NCI-H774 (cell line): ENCODE results near the gene ZNF74.
A peak's percentile ranks its signal among the peaks of the same experiment; 100 is the strongest.
"Not testable (repeated sequence)": the region's sequence is repeated elsewhere in the genome, so short reads cannot be mapped to it uniquely, and the experiment has no call there.

ENCODE experiments used
- DNase-seq: peaks from one replicate; lab custom pipeline; 2025; lab: John Stamatoyannopoulos, UW

Gene ZNF74

DNA sequence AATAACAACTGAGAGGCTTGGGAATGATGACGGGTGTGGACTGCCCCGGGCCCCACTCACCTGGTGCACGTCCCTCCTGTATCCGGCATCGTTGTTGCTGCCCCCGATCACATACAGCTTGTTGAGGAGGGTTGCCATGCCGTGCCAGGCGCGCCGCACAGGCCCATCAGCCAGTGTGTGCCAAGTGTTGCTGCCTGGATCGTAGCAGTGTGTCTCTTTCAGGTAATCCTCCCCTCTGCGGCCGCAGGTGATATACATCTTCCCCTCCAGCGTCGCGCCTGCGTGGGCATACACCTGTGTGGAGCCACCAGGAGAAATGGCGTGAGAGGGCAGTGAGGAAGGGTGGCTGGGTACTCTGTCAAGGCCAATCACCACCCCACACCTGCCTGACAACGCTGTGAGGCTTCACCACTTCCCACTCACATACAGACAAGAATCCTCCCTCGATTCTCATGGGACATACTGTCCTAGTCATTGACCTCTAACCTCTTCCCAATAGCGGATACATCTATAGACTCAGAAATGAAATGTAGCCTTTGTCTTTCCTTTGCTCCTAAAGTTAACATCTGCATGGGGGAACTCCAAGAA is 52.5 kb downstream of the ZNF74 start:
- DNase-seq, result no peak

DNA sequence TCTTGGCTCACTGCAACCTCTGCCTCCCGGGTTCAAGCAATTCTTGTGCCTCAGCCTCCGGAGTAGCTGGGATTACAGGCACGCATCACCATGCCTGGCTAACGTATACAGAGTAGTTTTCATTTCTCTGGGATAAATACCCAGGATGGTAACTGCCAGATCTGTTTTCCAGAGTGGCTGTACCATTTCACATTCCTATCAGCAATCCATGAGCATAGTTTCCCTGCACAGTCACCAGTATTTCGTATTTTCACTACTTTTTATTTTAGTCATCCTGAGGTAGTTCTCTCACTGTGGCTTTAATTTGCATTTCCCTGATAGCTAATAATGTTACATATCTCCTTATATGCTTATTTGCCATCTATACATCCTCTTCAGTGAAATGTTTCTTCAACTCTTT is 54.7 kb downstream of the ZNF74 start:
- no peak for DNase-seq

DNA sequence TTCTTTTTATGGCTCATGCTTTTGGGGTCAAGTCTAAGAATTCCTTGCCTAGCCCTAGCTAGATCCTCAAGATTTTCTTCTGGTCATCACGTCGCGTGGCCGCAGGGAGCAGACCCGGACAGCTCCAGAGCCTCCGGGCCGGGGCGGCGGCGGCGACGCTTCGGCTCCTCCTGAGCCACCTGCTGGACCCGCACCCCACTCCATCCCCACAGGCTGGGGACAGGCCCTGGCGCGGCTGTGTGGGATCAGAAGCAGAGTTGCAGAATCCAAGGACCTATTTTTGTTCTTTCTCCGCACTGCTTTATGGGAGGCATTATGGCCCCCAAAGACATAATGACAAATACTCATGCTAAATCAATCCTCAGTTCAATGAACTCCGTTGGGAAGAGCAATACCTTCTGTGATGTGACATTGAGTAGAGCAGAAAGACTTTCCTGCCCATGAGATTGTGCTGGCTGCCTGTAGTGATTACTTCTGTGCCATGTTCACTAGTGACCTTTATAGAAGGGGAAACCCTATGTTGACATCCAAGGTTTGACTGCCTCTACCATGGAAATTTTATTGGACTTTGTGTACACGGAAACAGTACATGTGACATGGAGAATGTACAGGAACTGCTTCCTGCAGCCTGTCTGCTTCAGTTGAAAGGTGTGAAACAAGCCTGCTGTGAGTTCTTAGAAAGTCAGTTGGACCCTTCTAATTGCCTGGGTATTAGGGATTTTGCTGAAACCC is 56.0 kb downstream of the ZNF74 start:
- DNase-seq, result no peak

DNA sequence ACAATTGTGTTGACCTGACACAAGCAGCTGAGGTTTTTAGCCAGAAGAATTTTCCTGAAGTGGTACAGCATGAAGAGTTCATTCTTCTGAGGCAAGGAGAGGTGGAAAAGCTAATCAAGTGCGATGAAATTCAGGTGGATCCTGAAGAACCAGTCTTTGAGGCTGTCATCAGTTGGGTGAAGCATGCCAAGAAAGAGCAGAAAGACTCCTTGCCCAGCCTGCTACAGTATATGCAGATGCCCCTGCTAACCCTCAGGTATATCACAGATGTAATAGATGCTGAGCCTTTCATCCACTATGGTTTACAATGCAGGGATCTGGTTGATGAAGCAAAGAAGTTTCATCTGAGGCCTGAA is 56.6 kb downstream of the ZNF74 start:
- no peak for DNase-seq

DNA sequence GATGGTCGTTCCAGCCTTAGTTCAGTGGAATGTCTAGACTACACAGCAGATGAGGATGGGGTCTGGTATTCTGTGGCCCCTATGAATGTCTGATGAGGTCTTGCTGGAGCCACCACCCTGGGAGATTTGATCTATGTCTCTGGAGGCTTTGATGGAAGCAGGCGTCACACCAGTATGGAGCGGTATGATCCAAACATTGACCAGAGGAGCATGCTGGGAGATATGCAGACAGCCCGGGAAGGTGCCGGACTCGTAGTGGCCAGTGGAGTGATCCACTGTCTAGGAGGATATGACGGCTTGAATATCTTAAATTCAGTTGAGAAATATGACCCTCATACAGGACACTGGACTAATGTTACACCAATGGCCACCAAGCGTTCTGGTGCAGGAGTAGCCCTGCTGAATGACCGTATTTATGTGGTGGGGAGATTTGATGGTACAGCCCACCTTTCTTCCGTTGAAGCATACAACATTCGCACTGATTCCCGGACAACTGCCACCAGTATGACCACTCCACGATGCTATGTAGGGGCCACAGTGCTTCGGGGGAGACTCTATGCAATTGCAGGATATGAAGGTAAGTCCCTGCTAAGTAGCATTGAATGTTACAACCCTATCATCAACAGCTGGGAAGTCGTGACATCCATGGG is 57.3 kb downstream of the ZNF74 start:
- DNase-seq, result not testable (repeated sequence)

DNA sequence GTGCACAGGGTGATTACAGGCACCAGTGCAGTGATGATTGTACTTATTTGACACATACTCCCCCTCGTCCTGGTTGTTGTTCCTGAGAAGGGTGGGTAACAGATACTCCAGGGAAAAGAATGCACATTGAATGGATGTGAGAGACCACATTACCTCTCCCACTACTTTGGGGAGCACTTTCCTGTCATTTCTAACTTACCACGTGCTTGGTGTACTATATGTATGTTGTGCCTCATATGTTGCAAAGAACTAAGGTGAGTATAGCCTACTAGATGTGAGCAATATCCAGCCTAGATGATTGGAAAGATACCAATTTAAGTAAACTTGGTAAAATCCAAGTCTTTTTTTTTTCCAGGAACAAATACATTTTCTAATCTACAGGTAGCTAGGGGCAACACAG is 58.0 kb downstream of the ZNF74 start:
- no peak for DNase-seq

DNA sequence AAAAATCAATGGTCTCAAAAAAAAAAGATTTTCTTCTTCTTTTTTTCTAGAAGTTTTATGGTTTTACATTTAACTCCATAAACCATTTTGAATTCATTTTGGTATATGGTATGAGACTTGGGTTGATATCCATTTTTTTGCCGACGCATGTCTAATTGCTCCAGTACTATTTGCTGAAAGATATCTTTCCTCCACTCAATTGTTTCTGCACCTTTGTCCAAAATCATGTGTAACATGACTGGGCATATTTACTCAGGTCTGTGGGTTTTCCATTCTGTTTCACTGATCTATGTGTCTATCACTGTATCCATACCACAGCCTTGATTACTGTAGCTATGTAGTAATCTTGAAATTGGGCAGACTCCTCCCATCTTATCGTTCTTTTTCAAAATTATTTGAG is 59.3 kb downstream of the ZNF74 start:
- DNase-seq, result no peak

DNA sequence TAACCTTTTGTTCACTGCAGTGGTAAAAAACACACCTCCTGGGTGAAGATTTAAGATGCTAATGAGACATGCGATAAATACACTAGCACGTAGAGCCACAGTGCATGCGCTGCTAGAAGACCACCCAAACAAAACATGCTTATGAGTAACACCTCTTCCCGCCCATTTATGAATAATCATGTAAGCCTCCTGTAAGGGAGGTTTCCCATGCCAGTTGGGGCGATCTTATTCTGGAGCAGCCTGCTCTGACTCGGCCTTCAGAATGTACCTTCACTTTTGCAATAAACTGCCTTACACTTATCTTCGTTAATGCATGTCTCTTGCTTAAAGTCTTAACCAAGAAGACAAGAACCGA is 61.7 kb downstream of the ZNF74 start:
- DNase-seq, result no peak

DNA sequence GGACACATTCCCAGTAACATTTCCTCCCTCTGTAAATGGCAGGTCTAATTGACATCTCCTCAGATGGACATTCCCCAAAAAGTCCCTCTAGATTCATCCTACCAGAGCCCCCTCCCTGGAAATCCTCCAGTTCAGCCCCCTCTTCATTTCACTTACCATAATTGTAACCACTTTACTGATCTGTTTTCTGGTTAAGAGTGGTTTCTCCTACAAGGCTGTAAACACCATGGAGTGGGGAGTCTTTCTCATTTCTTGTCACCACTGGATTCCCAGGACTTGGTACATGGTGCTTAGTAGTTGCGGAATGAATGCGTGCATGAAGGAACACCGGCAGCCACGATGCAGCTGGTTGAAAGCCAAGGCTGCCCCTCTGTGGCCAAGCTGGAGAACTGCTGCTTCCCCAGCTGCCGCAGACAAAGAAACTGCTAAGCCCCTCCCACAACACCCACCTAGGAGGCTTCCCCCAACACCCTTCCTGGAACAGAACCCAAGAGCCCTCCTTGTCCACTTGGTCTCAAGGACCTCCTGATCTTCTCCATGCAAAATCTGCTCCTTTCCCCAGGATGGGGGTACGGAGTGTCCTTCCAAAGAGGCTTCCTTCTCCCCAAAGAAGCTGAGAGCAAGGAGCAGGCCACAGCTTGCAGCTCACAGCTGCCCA is 62.2 kb downstream of the ZNF74 start:
- peak; percentile 54 for DNase-seq

DNA sequence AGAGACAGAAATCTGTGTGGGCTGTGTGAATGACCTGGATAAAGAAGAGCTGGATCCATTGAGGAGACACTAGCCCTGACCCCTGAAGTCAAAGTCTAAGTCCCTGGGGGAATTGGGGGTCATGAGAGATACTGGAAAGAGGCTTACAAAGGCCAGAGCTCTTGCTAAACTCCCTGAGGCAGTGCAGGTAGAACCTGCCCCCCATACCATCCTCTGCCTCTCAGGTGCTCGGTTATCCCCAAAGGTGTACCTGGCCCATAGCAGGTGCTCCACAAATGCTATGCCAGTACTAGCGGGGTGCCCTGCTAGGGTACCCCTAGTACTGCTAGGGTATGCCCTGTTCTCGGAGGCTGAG is 62.7 kb downstream of the ZNF74 start:
- no peak for DNase-seq

DNA sequence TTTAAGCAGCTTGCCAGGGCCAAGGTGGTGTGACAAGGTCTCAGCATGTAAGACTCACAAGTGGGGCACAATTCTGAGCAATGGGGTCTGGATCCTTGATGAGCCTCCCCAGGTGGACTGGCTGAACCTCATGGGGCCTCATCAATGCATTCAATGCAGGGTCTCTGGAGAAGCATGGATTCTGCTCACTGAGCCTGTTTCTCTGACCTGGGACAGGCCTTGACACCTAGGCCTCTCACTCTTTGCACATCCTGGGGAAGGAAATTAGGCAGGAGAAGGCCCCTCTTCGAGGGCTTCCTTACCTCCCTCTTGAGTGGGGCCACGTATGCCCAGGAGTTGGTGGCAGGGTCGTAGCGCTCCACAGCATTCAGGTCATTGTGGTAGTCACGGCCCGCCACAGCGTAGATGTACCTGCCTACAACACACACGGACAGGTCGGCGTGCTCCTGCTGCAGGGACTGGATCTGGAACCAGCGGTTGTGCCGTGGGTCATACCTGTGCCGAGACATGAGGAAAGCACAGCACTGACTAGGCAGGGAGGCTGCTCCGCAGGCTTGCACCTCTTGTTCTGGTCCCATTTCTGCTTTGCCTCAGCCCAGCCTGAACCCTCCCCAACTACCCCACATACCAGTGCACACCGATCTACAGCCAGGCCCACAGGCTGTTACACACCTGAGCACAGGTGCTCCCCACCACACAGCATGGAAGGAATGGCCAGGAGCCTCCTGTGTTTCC is 63.7 kb downstream of the ZNF74 start:
- DNase-seq, result no peak
